PC-9 (cell line): Measurements from ENCODE around the gene SMIM34. TPM values are rescaled to one million over a fixed set of nuclear protein-coding genes. Genes with fewer than 3 reads are reported as not detected.
"Not testable (repeated sequence)": the region's sequence is repeated elsewhere in the genome, so short reads cannot be mapped to it uniquely, and the experiment has no call there.

Experiments
- BruUV-seq: library from RNA; stranded (reverse); fragments of 400-500 nt; replicated peaks from 2 replicates; lab custom pipeline; 2021; lab: Mats Ljungman, UMichigan
- CTCF ChIA-PET: fragments of 300-600 bp; sonication (Branson Sonifier 250); formaldehyde crosslinking; loops from one replicate; lab custom pipeline; 2022; ENCODE audit warnings: antibody characterized with exemption; lab: Charles Lee
- POLR2A ChIA-PET: fragments of 300-600 bp; sonication (Branson Sonifier 250); formaldehyde crosslinking; loops from one replicate; lab custom pipeline; 2022; ENCODE audit warnings: antibody characterized with exemption; ENCODE audit not compliant: unreplicated experiment; lab: Charles Lee
- DNase-seq, 2 experiments: peaks; one replicate each; pipeline versions ENCODE4 v3.0.0 to v3.0.0-alpha.2; 2015 to 2022; ENCODE audit warnings: mixed read lengths in 1 of 2
- H2AFZ ChIP-seq: fragments of 200-600 bp; sonication (generic); 2 replicates; pipeline ENCODE4 v1.8.1; 2017; ENCODE audit warnings: antibody characterized with exemption
- H3F3A ChIP-seq: fragments of 200-600 bp; sonication (generic); 2 replicates; pipeline ENCODE4 v1.8.1; 2017; ENCODE audit warnings: antibody characterized with exemption, mild to moderate bottlenecking, low read depth; ENCODE audit not compliant: insufficient read depth
- H3K27ac ChIP-seq: fragments of 200-600 bp; sonication (generic); 2 replicates; pipeline ENCODE4 v1.6.1; 2016; ENCODE audit warnings: mixed run types
- H3K27me3 ChIP-seq: fragments of 200-600 bp; sonication (generic); 2 replicates; pipeline ENCODE4 v1.6.1; 2016; ENCODE audit warnings: low read depth, mixed run types; ENCODE audit not compliant: insufficient read depth
- H3K36me3 ChIP-seq: fragments of 200-600 bp; sonication (generic); 2 replicates; pipeline ENCODE4 v1.6.1; 2016; ENCODE audit warnings: low read depth, mixed run types
- H3K4me1 ChIP-seq: fragments of 200-600 bp; sonication (generic); replicated peaks from 2 replicates; pipeline ENCODE4 v1.6.1; 2016; ENCODE audit warnings: mixed run types; ENCODE audit not compliant: insufficient read depth
- H3K4me2 ChIP-seq: fragments of 200-600 bp; sonication (generic); 2 replicates; pipeline ENCODE4 v1.6.1; 2017; ENCODE audit warnings: mixed run types
- H3K4me3 ChIP-seq: fragments of 200-600 bp; sonication (generic); 2 replicates; pipeline ENCODE4 v1.6.1; 2016; ENCODE audit warnings: mixed run types
- H3K79me2 ChIP-seq: fragments of 200-600 bp; sonication (generic); 2 replicates; pipeline ENCODE4 v1.6.1; 2017; ENCODE audit warnings: low read depth, mixed run types
- H3K9me2 ChIP-seq: fragments of 200-600 bp; sonication (generic); 2 replicates; pipeline ENCODE4 v1.8.1; 2017; ENCODE audit warnings: mild to moderate bottlenecking; ENCODE audit not compliant: insufficient read depth
- H3K9me3 ChIP-seq: fragments of 200-600 bp; sonication (generic); 2 replicates; pipeline ENCODE4 v1.8.1; 2016; ENCODE audit warnings: low read depth; ENCODE audit not compliant: insufficient read depth
- H4K20me1 ChIP-seq: fragments of 200-600 bp; sonication (generic); 2 replicates; pipeline ENCODE4 v1.8.1; 2017; ENCODE audit not compliant: insufficient read depth
- intact Hi-C: fragments of 100-400 bp; cut with micrococcal nuclease; formaldehyde crosslinking; loops from one replicate; pipeline ENCODE4 v1.10.0; 2022; ENCODE audit not compliant: unreplicated experiment
- total RNA-seq: library from RNA; stranded (reverse); gene quantifications from 2 replicates; pipeline ENCODE4 v1.2.3, GENCODE V29; 2021

SMIM34 gene
- total RNA-seq, 1 experiment from 2014 or later = not detected

GRCh38 chr21:34406102-34406501 lies 17.6 kb downstream of the SMIM34 start:
- H4K20me1 ChIP-seq, H3K9me2 ChIP-seq, BruUV-seq, H3K27ac ChIP-seq, H2AFZ ChIP-seq, H3F3A ChIP-seq, DNase-seq, H3K4me3 ChIP-seq, H3K36me3 ChIP-seq, intact Hi-C loops, H3K79me2 ChIP-seq, H3K27me3 ChIP-seq, CTCF ChIA-PET, POLR2A ChIA-PET, H3K4me1 ChIP-seq, H3K9me3 ChIP-seq, H3K4me2 ChIP-seq: not testable (repeated sequence)

DNA sequence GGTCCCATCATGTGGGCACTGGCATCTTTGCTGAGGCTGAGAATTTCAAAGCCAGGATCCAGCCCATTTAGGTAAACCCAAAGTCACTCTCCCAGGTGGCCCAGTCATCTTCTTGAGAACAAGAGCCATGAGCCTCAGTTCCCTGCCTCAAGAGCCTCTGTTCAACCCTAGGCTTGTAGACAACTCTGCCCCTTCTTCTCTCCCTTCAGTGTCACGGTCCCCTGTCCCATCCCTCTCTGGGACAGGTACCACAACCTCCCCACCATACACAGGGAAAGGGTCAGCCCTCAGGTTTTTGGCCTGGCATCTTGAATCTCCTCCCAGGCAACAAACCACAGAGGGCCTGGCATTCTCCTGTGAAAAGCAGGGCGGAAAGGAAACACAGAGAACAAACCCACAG lies 18.1 kb downstream of the SMIM34 start:
- H3K9me2 ChIP-seq, intact Hi-C loops, H3K4me1 ChIP-seq, H3K27me3 ChIP-seq, H4K20me1 ChIP-seq, POLR2A ChIA-PET, H3K27ac ChIP-seq, H3K4me2 ChIP-seq, H3K79me2 ChIP-seq, H3K4me3 ChIP-seq, DNase-seq, H3K36me3 ChIP-seq, CTCF ChIA-PET, BruUV-seq, H3K9me3 ChIP-seq, H3F3A ChIP-seq, H2AFZ ChIP-seq: not testable (repeated sequence)

DNA sequence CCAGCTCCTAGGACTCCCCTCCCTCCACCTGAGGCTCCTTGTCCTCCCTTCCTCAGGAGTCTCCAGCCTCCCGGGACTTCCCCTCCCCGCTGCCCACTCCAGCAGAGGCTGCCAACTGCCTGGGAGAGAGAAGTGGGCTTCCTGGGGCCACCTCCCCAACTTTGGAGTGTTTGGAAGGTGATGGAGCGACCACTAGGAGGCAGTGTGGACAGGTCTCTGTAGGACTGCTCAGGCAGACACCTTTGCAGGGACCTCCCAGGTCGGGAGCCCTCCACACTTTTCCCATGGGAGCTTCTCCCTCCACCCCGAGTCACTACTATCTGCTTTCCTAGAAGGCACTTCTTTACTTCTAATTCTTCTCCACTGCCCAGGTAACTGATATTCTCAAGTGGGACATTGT lies 19.0 kb downstream of the SMIM34 start:
- H2AFZ ChIP-seq, DNase-seq, H3K4me3 ChIP-seq, H4K20me1 ChIP-seq, intact Hi-C loops, H3K9me2 ChIP-seq, CTCF ChIA-PET, POLR2A ChIA-PET, H3F3A ChIP-seq, H3K36me3 ChIP-seq, H3K27ac ChIP-seq, H3K4me2 ChIP-seq, BruUV-seq, H3K9me3 ChIP-seq, H3K79me2 ChIP-seq, H3K4me1 ChIP-seq, H3K27me3 ChIP-seq: not testable (repeated sequence)

DNA sequence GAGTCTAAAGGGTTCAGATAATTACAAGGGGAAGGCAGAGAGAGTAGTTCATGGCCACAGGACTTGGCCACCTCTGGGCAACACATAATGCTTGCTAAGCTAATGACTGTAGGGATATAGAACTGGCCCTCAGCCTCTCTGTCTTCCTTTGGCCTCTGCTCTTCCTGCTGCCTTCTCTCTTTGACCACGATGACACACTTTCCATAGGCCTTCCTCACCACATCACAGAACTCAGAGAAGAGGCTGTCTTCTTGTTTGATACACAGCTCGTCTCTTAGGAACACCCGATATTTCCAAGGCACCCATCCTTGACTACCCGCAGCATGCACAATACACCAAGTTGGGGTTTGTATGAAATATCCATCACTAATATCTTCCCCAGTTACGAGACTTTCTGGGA lies 23.2 kb downstream of the SMIM34 start:
- DNase-seq, BruUV-seq, H3K27me3 ChIP-seq, POLR2A ChIA-PET, H3K36me3 ChIP-seq, H3F3A ChIP-seq, H3K4me3 ChIP-seq, H3K9me2 ChIP-seq, H3K79me2 ChIP-seq, H3K27ac ChIP-seq, CTCF ChIA-PET, intact Hi-C loops, H3K4me1 ChIP-seq, H3K9me3 ChIP-seq, H3K4me2 ChIP-seq, H4K20me1 ChIP-seq, H2AFZ ChIP-seq: not testable (repeated sequence)

GRCh38 chr21:34383724-34384415 lies 39.9 kb downstream of the SMIM34 start:
- POLR2A ChIA-PET, H3K27ac ChIP-seq, H3K79me2 ChIP-seq, DNase-seq, H3F3A ChIP-seq, H4K20me1 ChIP-seq, H3K36me3 ChIP-seq, H3K9me3 ChIP-seq, H3K4me2 ChIP-seq, BruUV-seq, H3K9me2 ChIP-seq, H3K27me3 ChIP-seq, H3K4me3 ChIP-seq, H3K4me1 ChIP-seq, H2AFZ ChIP-seq, CTCF ChIA-PET, intact Hi-C loops: not testable (repeated sequence)

DNA sequence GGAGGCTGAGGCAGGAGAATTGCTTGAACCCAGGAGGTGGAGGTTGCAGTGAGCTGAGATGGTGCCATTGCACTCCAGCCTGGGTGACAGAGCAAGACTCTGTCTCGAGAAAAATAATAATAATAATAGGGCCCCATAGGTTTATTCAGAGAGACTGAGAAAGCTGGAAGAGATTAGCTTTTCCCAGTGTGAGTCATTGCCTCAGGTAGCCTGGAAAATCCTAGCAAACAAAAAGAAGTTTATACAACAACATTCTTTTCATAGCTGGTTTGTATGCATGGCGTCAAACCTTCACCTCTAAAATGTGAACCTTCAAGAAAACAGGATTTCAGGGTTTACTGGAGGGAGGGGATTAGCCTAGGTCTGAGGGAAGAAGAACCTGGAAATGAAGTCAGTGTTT lies 40.6 kb downstream of the SMIM34 start:
- intact Hi-C loops, DNase-seq, CTCF ChIA-PET, H3K36me3 ChIP-seq, H2AFZ ChIP-seq, H4K20me1 ChIP-seq, POLR2A ChIA-PET, H3K4me3 ChIP-seq, H3K79me2 ChIP-seq, BruUV-seq, H3K9me2 ChIP-seq, H3K9me3 ChIP-seq, H3K27me3 ChIP-seq, H3F3A ChIP-seq, H3K27ac ChIP-seq, H3K4me2 ChIP-seq, H3K4me1 ChIP-seq: not testable (repeated sequence)

DNA sequence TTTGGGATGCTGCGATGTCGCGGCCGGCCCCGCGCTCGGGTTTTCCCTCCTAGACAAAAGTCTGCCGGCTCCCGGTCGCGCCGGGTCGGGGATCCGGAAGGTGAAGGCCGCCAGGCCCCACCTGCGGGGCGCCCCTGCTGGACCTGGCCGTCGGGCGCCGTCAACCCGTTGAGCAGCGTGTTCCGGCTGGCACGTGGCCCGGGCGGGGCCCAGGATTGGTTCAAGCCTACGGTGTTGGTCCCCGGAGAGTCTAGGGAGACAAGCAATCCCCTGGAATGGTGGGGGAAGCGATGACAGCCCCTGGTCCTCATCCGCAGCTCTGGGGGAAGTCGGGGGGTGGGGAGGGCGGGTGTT lies 48.2 kb downstream of the SMIM34 start:
- POLR2A ChIA-PET, H3K27ac ChIP-seq, H3K9me2 ChIP-seq, H3K4me1 ChIP-seq, H3K9me3 ChIP-seq, H3F3A ChIP-seq, CTCF ChIA-PET, H3K36me3 ChIP-seq, BruUV-seq, H3K79me2 ChIP-seq, H2AFZ ChIP-seq, H4K20me1 ChIP-seq, intact Hi-C loops, DNase-seq, H3K27me3 ChIP-seq, H3K4me2 ChIP-seq, H3K4me3 ChIP-seq: not testable (repeated sequence)
